IMR-90 (cell line): ENCODE data around the gene GRSF1. TPM values are rescaled to one million over a fixed set of nuclear protein-coding genes. Genes with fewer than 3 reads are reported as not detected.

Source experiments
- ATAC-seq: fragments of 200-7000 bp; cut with Tn5 transposase; 2 replicates; pipeline ENCODE4 v1.9.1; 2020; ENCODE audit warnings: low read depth, mild to moderate bottlenecking, moderate library complexity
- BruUV-seq: library from RNA; stranded (reverse); fragments of 400-500 nt; replicated peaks from 2 replicates; lab custom pipeline; 2021; lab: Mats Ljungman, UMichigan
- CTCF ChIA-PET: fragments of 300-600 bp; formaldehyde crosslinking; extraction: SDS; loops from one replicate; lab custom pipeline; 2021; ENCODE audit warnings: antibody characterized with exemption; lab: Yijun Ruan, JAX
- POLR2A ChIA-PET: fragments of 300-600 bp; sonication (Branson Sonifier 250); formaldehyde crosslinking; loops from one replicate; lab custom pipeline; 2022; ENCODE audit warnings: antibody characterized with exemption; ENCODE audit not compliant: unreplicated experiment; lab: Charles Lee
- DNase-seq: peaks from one replicate; pipeline ENCODE4 v3.0.0; 2013
- H2AFZ ChIP-seq: replicated peaks from 2 replicates; pipeline ENCODE3; 2013; ENCODE audit warnings: low read length, mild to moderate bottlenecking; ENCODE audit not compliant: poor library complexity
- H2AK5ac ChIP-seq: 2 replicates; pipeline ENCODE4 v1.6.1; 2013; ENCODE audit warnings: low read depth, low read length, inconsistent platforms
- H2AK9ac ChIP-seq: replicated peaks from 2 replicates; pipeline ENCODE3; 2013; ENCODE audit warnings: mild to moderate bottlenecking, low read depth, low read length, moderate library complexity; ENCODE audit not compliant: poor library complexity
- H2BK120ac ChIP-seq: 2 replicates; pipeline ENCODE4 v1.6.1; 2013; ENCODE audit warnings: low read depth, low read length, inconsistent platforms
- H2BK15ac ChIP-seq: 3 replicates; pipeline ENCODE4 v1.6.1; 2013; ENCODE audit warnings: low read depth, low read length, inconsistent platforms
- H2BK20ac ChIP-seq: 2 replicates; pipeline ENCODE4 v1.6.1; 2013; ENCODE audit warnings: low read depth, mild to moderate bottlenecking, inconsistent platforms, low read length, moderate library complexity
- H2BK5ac ChIP-seq: 2 replicates; pipeline ENCODE4 v1.6.1; 2013; ENCODE audit warnings: mild to moderate bottlenecking, low read depth, low read length, inconsistent platforms; ENCODE audit not compliant: poor library complexity, severe bottlenecking
- H3K14ac ChIP-seq: replicated peaks from 2 replicates; pipeline ENCODE4 v1.6.1; 2013; ENCODE audit warnings: low read depth, low read length, inconsistent platforms
- H3K18ac ChIP-seq: 2 replicates; pipeline ENCODE4 v1.6.1; 2013; ENCODE audit warnings: low read depth, low read length, control low read depth
- H3K23ac ChIP-seq: 2 replicates; pipeline ENCODE4 v1.6.1; 2013; ENCODE audit warnings: low read depth, low read length, inconsistent platforms
- H3K27ac ChIP-seq: 2 replicates; pipeline ENCODE4 v1.5.1; 2013; ENCODE audit warnings: mild to moderate bottlenecking, control low read depth, low read length; ENCODE audit not compliant: insufficient read depth
- H3K27me3 ChIP-seq: 2 replicates; pipeline ENCODE4 v1.6.1; 2013; ENCODE audit warnings: low read length; ENCODE audit not compliant: control insufficient read depth, insufficient read depth
- H3K36me3 ChIP-seq: 2 replicates; pipeline ENCODE4 v1.6.1; 2013; ENCODE audit warnings: low read length, mixed read lengths; ENCODE audit not compliant: control insufficient read depth, insufficient read depth
- H3K4ac ChIP-seq: 2 replicates; pipeline ENCODE4 v1.6.1; 2013; ENCODE audit warnings: low read depth, low read length, inconsistent platforms
- H3K4me1 ChIP-seq: 2 replicates; pipeline ENCODE4 v1.6.1; 2013; ENCODE audit warnings: low read length, mixed read lengths; ENCODE audit not compliant: control insufficient read depth, insufficient read depth
- H3K4me2 ChIP-seq: 2 replicates; pipeline ENCODE4 v1.6.1; 2013; ENCODE audit warnings: low read depth, mild to moderate bottlenecking, control low read depth, low read length, moderate library complexity
- H3K4me3 ChIP-seq: 2 replicates; pipeline ENCODE4 v1.5.1; 2013; ENCODE audit warnings: low read depth, mild to moderate bottlenecking, control low read depth, low read length, moderate library complexity; ENCODE audit not compliant: insufficient read depth
- H3K56ac ChIP-seq: 2 replicates; pipeline ENCODE4 v1.6.1; 2013; ENCODE audit warnings: low read length, inconsistent platforms; ENCODE audit not compliant: insufficient read depth; ENCODE audit errors: extremely low read depth
- H3K79me1 ChIP-seq, 2 experiments: 2 replicates each; pipeline ENCODE4 v1.6.1; 2013; ENCODE audit warnings: low read length in 2 of 2, inconsistent platforms in 1 of 2, low read depth in 1 of 2
- H3K9ac ChIP-seq: 2 replicates; pipeline ENCODE4 v1.6.1; 2013; ENCODE audit warnings: low read depth, low read length, control low read depth
- H3K9me1 ChIP-seq: 2 replicates; pipeline ENCODE4 v1.6.1; 2013; ENCODE audit warnings: low read length, inconsistent platforms; ENCODE audit not compliant: insufficient read depth
- H3K9me3 ChIP-seq: 2 replicates; pipeline ENCODE4 v1.6.1; 2013; ENCODE audit warnings: low read length; ENCODE audit not compliant: control insufficient read depth, insufficient read depth
- H4K20me1 ChIP-seq: 2 replicates; pipeline ENCODE4 v1.6.1; 2013; ENCODE audit warnings: low read length, inconsistent platforms; ENCODE audit not compliant: insufficient read depth
- H4K5ac ChIP-seq: 2 replicates; pipeline ENCODE4 v1.6.1; 2013; ENCODE audit warnings: mild to moderate bottlenecking, low read depth, low read length, control low read depth
- H4K8ac ChIP-seq, 2 experiments: 2 replicates each; pipeline ENCODE4 v1.6.1; 2013; ENCODE audit warnings: low read depth in 2 of 2, low read length in 2 of 2, control low read depth in 1 of 2, inconsistent platforms in 1 of 2
- H4K91ac ChIP-seq: 2 replicates; pipeline ENCODE4 v1.6.1; 2013; ENCODE audit warnings: low read depth, low read length, inconsistent platforms; ENCODE audit not compliant: insufficient read depth
- BHLHE40 ChIP-seq: fragments of 150-350 bp; IDR thresholded peaks from 2 replicates; pipeline ENCODE4 v1.6.1; 2016; ENCODE audit warnings: mild to moderate bottlenecking, low read depth, low read length
- CEBPB ChIP-seq: IDR thresholded peaks from 2 replicates; pipeline ENCODE4 v1.6.1; 2012; ENCODE audit warnings: low read depth, low read length, improper control_type of control experiment
- CHD1 ChIP-seq: IDR thresholded peaks from 2 replicates; pipeline ENCODE4 v1.6.1; 2012; ENCODE audit warnings: low read depth, low read length, improper control_type of control experiment
- CTCF ChIP-seq: conservative IDR thresholded peaks from 2 replicates; pipeline ENCODE4 v1.5.1; 2012; ENCODE audit warnings: mild to moderate bottlenecking, low read depth, low read length, improper control_type of control experiment
- FOS ChIP-seq: fragments of 150-350 bp; IDR thresholded peaks from 2 replicates; pipeline ENCODE4 v1.6.1; 2016; ENCODE audit warnings: low read depth, low read length
- MAFK ChIP-seq: IDR thresholded peaks from 2 replicates; pipeline ENCODE4 v1.6.1; 2012; ENCODE audit warnings: low read depth, low read length, improper control_type of control experiment
- MAZ ChIP-seq: IDR thresholded peaks from 2 replicates; pipeline ENCODE4 v1.6.1; 2012; ENCODE audit warnings: low read depth, mild to moderate bottlenecking, low read length, improper control_type of control experiment, moderate library complexity, borderline replicate concordance
- NFE2L2 ChIP-seq: fragments of 150-350 bp; IDR thresholded peaks from 2 replicates; pipeline ENCODE4 v1.6.1; 2016; ENCODE audit warnings: low read depth, mild to moderate bottlenecking, low read length
- RFX5 ChIP-seq: IDR thresholded peaks from 2 replicates; pipeline ENCODE4 v1.8.0; 2012; ENCODE audit warnings: low read depth, mild to moderate bottlenecking, low read length, moderate library complexity
- WGBS, 2 experiments: methylation state at CpG; one replicate each; pipeline versions ENCODE4 v1.1.5 to v1.1.7; 2013; ENCODE audit warnings: missing lambda C conversion rate in 2 of 2; ENCODE audit not compliant: insufficient read length in 1 of 2; ENCODE audit errors: extremely low coverage in 2 of 2; 5-methylcytosine and 5-hydroxymethylcytosine counted together
- dilution Hi-C: fragments of 300-500 bp; cut with HindIII; formaldehyde crosslinking; loops from one replicate; pipeline ENCODE4 v1.14.3; 2018; ENCODE audit warnings: low sequenced_read_pairs; ENCODE audit not compliant: unreplicated experiment
- in situ Hi-C: fragments of 300-500 bp; cut with MboI; formaldehyde crosslinking; loops from 3 replicates; pipeline ENCODE4 v1.14.3; 2019; ENCODE audit warnings: low sequenced_read_pairs, inconsistent platforms, mixed read lengths
- intact Hi-C: fragments of 100-400 bp; cut with micrococcal nuclease; formaldehyde crosslinking; loops from 2 replicates; pipeline ENCODE4 v1.10.0; 2022
- polyA plus RNA-seq, 3 experiments: library from polyadenylated mRNA; depleted of rRNA; stranded (reverse); fragments of >200 nt; gene quantifications; 2 replicates each; pipeline ENCODE4 v1.2.3, GENCODE V29; 2012; ENCODE audit warnings: low replicate concordance in 1 of 3
- total RNA-seq: library from RNA; depleted of rRNA; stranded (reverse); fragments of >200 nt; gene quantifications from 2 replicates; pipeline ENCODE4 v1.2.3, GENCODE V29; 2012

The GRSF1 gene
- total and polyA plus RNA-seq, 2 of the 4 experiments (the other 2 are of a cell fraction), result 67.7 to 71.5 TPM

- in situ Hi-C loops, result no loop called here
- Histone ChIP-seq H3K9me1 (no peaks in the 10 kb centered on the region), H3K18ac (no peak overlapping the region), H3K4me2 (no peak overlapping the region), H3K27ac (no peak overlapping the region), H4K91ac (no peak overlapping the region), H2BK5ac (no peak overlapping the region), H2BK15ac (no peak overlapping the region), H3K36me3 (0 out of 2 replicates have a peak, but pooled peaks cover 1% of the 10 kb centered on the region), H4K8ac (no peak overlapping the region), H3K14ac (no peak overlapping the region), H2BK120ac (no peak overlapping the region), H3K4ac (no peak overlapping the region), H3K9ac (no peak overlapping the region), H3K27me3 (no peaks in the 10 kb centered on the region), H2AFZ (no peak overlapping the region), H4K5ac (no peak overlapping the region), H3K4me1 (no peaks in the 10 kb centered on the region), H2AK9ac (no peak overlapping the region), H2BK20ac (no peak overlapping the region), H3K56ac (no peak overlapping the region), H2AK5ac (no peak overlapping the region), H4K20me1 (peaks cover 12% of the 10 kb centered on the region), H3K79me1 (peaks cover 0 to 10% of the 10 kb centered on the region in 2 experiments; a peak in 2 of 4 replicates), H3K4me3 (no peak overlapping the region), H3K23ac (no peak overlapping the region), H3K9me3 (no peaks in the 10 kb centered on the region)
- ATAC-seq (no peak), DNase-seq (no peak)
- no TSS peak for BruUV-seq
- CTCF ChIA-PET, result no interaction called here
- TF ChIP-seq NFE2L2 (no peak), RFX5 (no peak), CHD1 (no peak), CEBPB (no peak), CTCF (no peak), BHLHE40 (no peak), MAZ (no peak), FOS (no peak), MAFK (no peak)
- dilution Hi-C loops, result no loop called here
- POLR2A ChIA-PET, result interaction anchor here (0.6 kb wide), 1 partner anchor 299 kb away, joined by 3 read pairs; no protein-coding TSS in a partner anchor
- intact Hi-C loops, result no loop called here
- 93% methylated on average over 3 of the region's 6 CpGs; no CpG with 5 or more reads in 1 of the 2 experiments for WGBS, 2 experiments
Observed at GRCh38 chr4:70842761-70843435, 3.2 kb upstream of the GRSF1 start.
